ENCODE data around the gene ABR. TPM values are rescaled to one million over a fixed set of nuclear protein-coding genes. Genes with fewer than 3 reads are reported as not detected.
A peak's percentile ranks its signal among the peaks of the same experiment; 100 is the strongest.

Gene ABR
- total and polyA plus RNA-seq, 10 donors, result 18.5 to 183 (median 121) TPM

GRCh38 chr17:1150863-1151600 lies 28.7 kb downstream of the ABR start:
- no peak overlapping the region for H3K4me3 ChIP-seq
- no peaks in the 10 kb centered on the region for H3K9me3 ChIP-seq
- 64 to 78% (median 66%) methylated on average over 12 of the region's 12 CpGs for WGBS, 5 donors
- no peak for DNase-seq
- intact Hi-C loops (cut with DNase I; ENCODE audit: low total_unique reads), result no loop called here
- peaks cover 0 to 31% (median 10%) of the 10 kb centered on the region in 6 donors for H3K36me3 ChIP-seq
- H3K27ac ChIP-seq, result peak overlapping the region in 1 of 8 donors; percentile 4
- no peaks in the 10 kb centered on the region for H3K27me3 ChIP-seq (replicated peaks in 1 of 7)
- H3K4me1 ChIP-seq, result peaks cover 0 to 27% (median 8%) of the 10 kb centered on the region in 6 donors
- no peak for TF ChIP-seq CTCF (IDR thresholded peaks at IDR 0.05 in 8 of 11, conservative IDR thresholded peaks at IDR 0.05 in 3 of 11)
- no peak for TF ChIP-seq POLR2AphosphoS5 (IDR thresholded peaks at IDR 0.05)
- no peak for TF ChIP-seq POLR2A (IDR thresholded peaks at IDR 0.05)

GRCh38 chr17:1149869-1150268 lies 29.9 kb downstream of the ABR start:
- 88 to 95% (median 91%) methylated on average over 13 of the region's 13 CpGs for WGBS, 5 donors
- peaks cover 0 to 29% (median 10%) of the 10 kb centered on the region in 6 donors for H3K36me3 ChIP-seq
- no peak overlapping the region for H3K4me3 ChIP-seq
- no peaks in the 10 kb centered on the region for H3K9me3 ChIP-seq
- intact Hi-C loops (cut with DNase I; ENCODE audit: low total_unique reads), result no loop called here
- no peak overlapping the region for H3K27ac ChIP-seq
- TF ChIP-seq POLR2A (IDR thresholded peaks at IDR 0.05), result no peak
- peaks cover 0 to 24% (median 6%) of the 10 kb centered on the region in 6 donors for H3K4me1 ChIP-seq
- no peaks in the 10 kb centered on the region for H3K27me3 ChIP-seq (replicated peaks in 1 of 7)
- no peak for DNase-seq

GRCh38 chr17:1147664-1148063 lies 32.1 kb downstream of the ABR start:
- peaks cover 0 to 27% (median 10%) of the 10 kb centered on the region in 6 donors for H3K36me3 ChIP-seq
- H3K4me3 ChIP-seq, result no peak overlapping the region
- intact Hi-C loops (cut with DNase I; ENCODE audit: low total_unique reads), result no loop called here
- H3K9me3 ChIP-seq, result no peaks in the 10 kb centered on the region
- H3K27ac ChIP-seq, result no peak overlapping the region
- DNase-seq, result no peak
- WGBS, 5 donors, result 80 to 93% (median 89%) methylated on average over 8 of the region's 8 CpGs
- TF ChIP-seq POLR2A (IDR thresholded peaks at IDR 0.05) (no peak), POLR2AphosphoS5 (IDR thresholded peaks at IDR 0.05) (no peak), CTCF (IDR thresholded peaks at IDR 0.05 in 8 of 11, conservative IDR thresholded peaks at IDR 0.05 in 3 of 11) (peak in 1 of 11 experiments; percentile 13)
- peaks cover 0 to 13% (median 5%) of the 10 kb centered on the region in 6 donors for H3K4me1 ChIP-seq
- H3K27me3 ChIP-seq (replicated peaks in 1 of 7), result no peaks in the 10 kb centered on the region

- no peaks in the 10 kb centered on the region for H3K9me3 ChIP-seq
- 93 to 100% (median 94%) methylated on average over 8 to 9 of the region's 9 CpGs for WGBS, 5 donors
- intact Hi-C loops (cut with DNase I; ENCODE audit: low total_unique reads), result no loop called here
- H3K27me3 ChIP-seq (replicated peaks in 1 of 7), result no peaks in the 10 kb centered on the region
- H3K4me1 ChIP-seq, result peaks cover 0 to 11% (median 5%) of the 10 kb centered on the region in 6 donors
- TF ChIP-seq CTCF (IDR thresholded peaks at IDR 0.05 in 8 of 11, conservative IDR thresholded peaks at IDR 0.05 in 3 of 11) (no peak), POLR2AphosphoS5 (IDR thresholded peaks at IDR 0.05) (no peak), POLR2A (IDR thresholded peaks at IDR 0.05) (no peak)
- H3K36me3 ChIP-seq, result peaks cover 0 to 27% (median 10%) of the 10 kb centered on the region in 6 donors
- H3K4me3 ChIP-seq, result no peak overlapping the region
- H3K27ac ChIP-seq, result no peak overlapping the region
- DNase-seq, result no peak
Measured at GRCh38 chr17:1146561-1147265, 33.1 kb downstream of the ABR start.

Measured in spleen (tissue), 11 donors.